ENCODE measurements around the gene HUWE1.

HUWE1 gene

DNA sequence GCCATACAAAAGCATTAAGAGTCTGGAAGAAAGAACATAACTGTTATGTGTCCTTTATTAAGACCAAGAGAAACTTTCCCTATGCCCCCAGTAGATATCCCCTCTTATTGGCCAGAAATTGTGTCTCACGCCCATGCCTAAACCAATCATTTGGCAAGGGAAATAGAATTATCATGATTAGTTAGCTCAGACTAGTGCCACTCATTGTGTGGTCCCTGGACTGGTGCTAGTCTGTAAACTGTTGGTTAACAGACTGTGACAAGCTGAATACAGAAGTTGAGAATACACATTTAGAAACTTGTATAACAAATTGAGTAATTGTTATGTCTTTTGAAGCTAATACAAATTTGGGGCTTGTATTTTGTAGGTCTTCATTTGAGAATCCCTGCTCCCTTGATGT lies 8.1 kb upstream of the HUWE1 start:
- no peak for DNase-seq
- in situ Hi-C loops (cut with HindIII; ENCODE audit: low pct_ligation_motif_present, low pct_unique_long_range_greater_than_20kb, low sequenced_read_pairs), result no loop called here

DNA sequence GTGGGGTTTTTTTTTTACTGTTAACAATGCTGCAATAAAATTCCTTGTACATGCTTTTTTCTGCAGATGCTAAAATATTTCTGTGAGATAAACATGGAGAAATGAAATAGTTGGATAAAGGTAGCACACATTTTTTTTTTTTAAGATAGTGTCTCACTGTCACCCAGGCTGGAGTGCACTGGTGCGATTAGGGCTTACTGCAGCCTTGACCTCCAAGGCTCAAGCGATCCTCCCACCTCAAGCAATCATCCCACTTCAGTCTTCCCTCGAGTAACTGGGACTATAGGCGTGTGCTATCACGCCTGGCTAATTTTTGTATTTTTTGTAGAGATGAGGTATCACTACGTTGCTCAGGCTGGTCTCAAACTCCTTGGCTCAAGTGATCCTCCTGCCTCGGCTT lies 1.8 kb upstream of the HUWE1 start:
- in situ Hi-C loops (cut with HindIII; ENCODE audit: low pct_ligation_motif_present, low pct_unique_long_range_greater_than_20kb, low sequenced_read_pairs), result no loop called here
- DNase-seq, result no peak

DNA sequence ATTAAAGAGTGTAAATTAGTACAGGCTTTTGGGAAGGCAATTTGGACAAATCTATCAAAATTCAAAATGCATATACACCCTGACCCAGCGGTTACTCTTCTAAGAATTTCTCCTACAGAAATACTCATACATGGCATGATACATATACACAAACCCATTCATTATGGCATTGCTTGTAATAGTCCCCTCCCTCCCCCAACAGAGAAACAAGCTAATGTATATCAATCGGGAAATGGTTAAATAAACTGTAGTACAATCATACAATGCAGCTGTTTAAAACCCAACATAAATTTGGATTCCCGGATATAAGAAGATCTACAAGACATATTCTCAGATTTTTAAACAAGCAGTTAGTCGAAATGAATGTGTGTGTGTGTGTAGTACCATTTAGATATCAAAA lies 808 bp downstream of the HUWE1 start:
- DNase-seq, result no peak
- in situ Hi-C loops (cut with HindIII; ENCODE audit: low pct_ligation_motif_present, low pct_unique_long_range_greater_than_20kb, low sequenced_read_pairs), result no loop called here

- in situ Hi-C loops (cut with HindIII; ENCODE audit: low pct_ligation_motif_present, low pct_unique_long_range_greater_than_20kb, low sequenced_read_pairs), result no loop called here
- DNase-seq, result peak; percentile 7
Observed at GRCh38 chrX:53684415-53685192, 1.9 kb downstream of the HUWE1 start.

DNA sequence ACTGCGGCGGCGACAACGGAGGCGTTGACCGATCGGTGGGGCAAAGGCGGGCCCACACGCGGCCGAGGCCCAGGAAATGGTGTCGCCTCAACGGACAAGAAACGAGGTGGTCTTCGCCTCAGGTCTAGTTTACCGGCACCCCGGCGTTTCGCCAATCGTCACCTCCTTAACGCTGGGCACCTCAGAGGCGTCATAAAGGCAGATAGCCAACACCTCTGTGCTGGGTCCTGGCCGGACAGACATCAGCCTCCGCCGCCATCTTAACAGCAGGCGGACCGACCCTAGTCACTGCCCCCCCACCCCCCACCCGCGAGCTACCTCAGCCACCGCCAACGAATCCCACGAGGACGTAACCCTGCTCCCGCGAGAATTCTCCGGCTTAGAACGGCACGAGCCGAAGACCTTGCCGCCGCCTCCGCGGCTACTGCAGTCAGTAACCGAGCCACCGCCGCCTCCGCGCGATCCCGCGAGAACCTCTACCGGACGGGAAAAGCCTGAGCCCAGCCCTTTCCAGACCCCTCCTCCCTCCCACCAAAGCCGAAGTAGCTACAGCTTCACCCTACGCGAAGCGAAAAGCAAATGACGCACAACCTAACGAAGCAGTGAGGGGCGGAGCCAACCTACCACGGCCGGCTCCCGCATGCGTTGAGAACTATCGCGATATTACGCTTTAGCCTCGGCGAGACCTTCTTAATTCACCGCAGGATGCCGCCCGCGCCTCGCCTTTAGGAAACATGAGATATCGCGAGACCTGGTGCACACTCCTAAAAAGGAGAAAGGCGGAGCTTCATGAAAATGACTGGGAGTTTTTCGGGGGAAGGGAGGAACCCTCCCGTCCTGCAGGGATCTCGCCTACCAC lies 2.7 kb downstream of the HUWE1 start:
- in situ Hi-C loops (cut with HindIII; ENCODE audit: low pct_ligation_motif_present, low pct_unique_long_range_greater_than_20kb, low sequenced_read_pairs), result no loop called here

GRCh38 chrX:53682885-53683555 lies 3.5 kb downstream of the HUWE1 start:
- in situ Hi-C loops (cut with HindIII; ENCODE audit: low pct_ligation_motif_present, low pct_unique_long_range_greater_than_20kb, low sequenced_read_pairs), result no loop called here
- peak; percentile 64 for DNase-seq

More for the DNA sequence above, 2.7 kb downstream of the HUWE1 start:
- peak; percentile 95 for DNase-seq

DNA sequence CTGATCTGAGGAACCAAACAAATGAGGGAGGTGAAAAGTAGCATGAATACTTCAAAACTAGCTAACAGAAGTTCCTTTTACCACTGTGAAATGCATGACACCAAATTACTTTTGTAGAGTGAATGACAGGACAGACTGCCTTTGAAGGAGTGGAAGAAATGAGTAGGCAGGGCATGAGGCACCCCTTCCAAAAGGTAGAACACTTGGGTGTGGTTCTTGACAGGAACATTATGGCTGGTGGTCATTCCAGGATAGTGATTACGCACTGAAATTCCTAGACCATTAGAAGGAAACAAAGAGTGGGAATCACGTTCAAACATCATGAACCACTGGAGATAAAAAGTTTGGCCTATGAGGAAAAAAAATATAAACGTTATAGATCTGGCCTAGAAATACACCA lies 4.9 kb downstream of the HUWE1 start:
- in situ Hi-C loops (cut with HindIII; ENCODE audit: low pct_ligation_motif_present, low pct_unique_long_range_greater_than_20kb, low sequenced_read_pairs), result no loop called here
- DNase-seq, result no peak

DNA sequence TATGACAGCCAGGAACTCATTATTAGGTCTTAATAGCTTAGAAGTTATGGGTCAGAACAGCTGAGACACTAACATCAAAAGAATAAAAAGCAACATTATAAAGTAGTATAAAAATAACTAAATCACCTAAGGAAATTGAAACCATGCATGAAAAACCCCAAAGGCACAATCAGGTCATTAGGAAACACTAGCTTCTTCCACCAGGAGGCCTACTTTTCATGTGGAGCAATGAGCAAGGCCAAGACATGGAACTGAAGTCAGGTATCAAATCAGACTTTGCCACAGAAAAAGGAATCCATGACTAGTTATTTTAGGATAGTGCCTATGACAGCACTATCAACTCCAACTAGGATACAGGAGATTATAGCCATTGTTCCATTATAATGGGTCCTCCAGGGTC lies 7.9 kb downstream of the HUWE1 start:
- in situ Hi-C loops (cut with HindIII; ENCODE audit: low pct_ligation_motif_present, low pct_unique_long_range_greater_than_20kb, low sequenced_read_pairs), result no loop called here

GRCh38 chrX:53677286-53677685 lies 9.2 kb downstream of the HUWE1 start:
- DNase-seq, result no peak
- in situ Hi-C loops (cut with HindIII; ENCODE audit: low pct_ligation_motif_present, low pct_unique_long_range_greater_than_20kb, low sequenced_read_pairs), result no loop called here

More for the DNA sequence above, 7.9 kb downstream of the HUWE1 start:
- peak; percentile 12 for DNase-seq

GRCh38 chrX:53674581-53674980 lies 11.9 kb downstream of the HUWE1 start:
- in situ Hi-C loops (cut with HindIII; ENCODE audit: low pct_ligation_motif_present, low pct_unique_long_range_greater_than_20kb, low sequenced_read_pairs), result no loop called here
- DNase-seq, result no peak

- in situ Hi-C loops (cut with HindIII; ENCODE audit: low pct_ligation_motif_present, low pct_unique_long_range_greater_than_20kb, low sequenced_read_pairs), result no loop called here
Observed at GRCh38 chrX:53669258-53669657, 17.3 kb downstream of the HUWE1 start.

DNA sequence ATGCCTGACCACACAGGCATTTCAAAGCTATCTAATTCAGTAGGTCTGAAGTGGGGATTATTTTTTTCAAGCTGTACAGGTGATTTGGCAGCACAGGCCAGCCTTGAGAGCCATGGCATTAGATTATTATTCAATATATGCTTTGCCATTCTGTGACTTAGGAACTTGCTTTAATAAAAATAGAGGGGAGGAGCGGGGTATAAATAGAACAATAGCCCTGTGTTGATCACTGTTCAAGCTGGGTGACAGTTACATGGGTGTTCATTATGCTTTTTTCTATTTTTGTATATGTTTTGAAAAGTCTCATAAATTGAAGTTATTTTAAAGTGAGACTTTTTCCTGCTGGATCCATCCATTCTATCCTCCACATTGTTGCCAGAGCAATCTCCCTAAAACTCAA lies 20.3 kb downstream of the HUWE1 start:
- DNase-seq, result no peak
- in situ Hi-C loops (cut with HindIII; ENCODE audit: low pct_ligation_motif_present, low pct_unique_long_range_greater_than_20kb, low sequenced_read_pairs), result no loop called here

More at GRCh38 chrX:53669258-53669657, 17.3 kb downstream of the HUWE1 start:
- no peak for DNase-seq

DNA sequence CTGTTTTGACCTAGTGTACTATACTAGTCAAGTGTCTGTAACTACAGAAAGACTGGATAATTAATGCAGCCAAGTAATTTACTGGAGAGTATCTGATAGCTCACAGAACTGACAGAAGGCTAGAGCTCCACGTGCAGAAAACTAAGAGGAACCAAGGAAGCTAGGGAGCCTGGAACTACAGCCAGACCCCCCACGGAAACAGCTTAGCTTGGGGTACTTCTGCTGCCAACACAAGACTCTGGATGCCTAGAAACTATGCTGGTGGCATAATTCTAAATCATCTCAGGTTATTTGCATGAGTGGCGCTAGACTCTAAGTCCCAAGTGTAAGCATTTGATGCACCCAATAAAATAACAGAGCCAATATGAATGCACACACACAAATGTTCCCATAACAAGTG lies 26.5 kb downstream of the HUWE1 start:
- DNase-seq, result no peak
- in situ Hi-C loops (cut with HindIII; ENCODE audit: low pct_ligation_motif_present, low pct_unique_long_range_greater_than_20kb, low sequenced_read_pairs), result no loop called here

DNA sequence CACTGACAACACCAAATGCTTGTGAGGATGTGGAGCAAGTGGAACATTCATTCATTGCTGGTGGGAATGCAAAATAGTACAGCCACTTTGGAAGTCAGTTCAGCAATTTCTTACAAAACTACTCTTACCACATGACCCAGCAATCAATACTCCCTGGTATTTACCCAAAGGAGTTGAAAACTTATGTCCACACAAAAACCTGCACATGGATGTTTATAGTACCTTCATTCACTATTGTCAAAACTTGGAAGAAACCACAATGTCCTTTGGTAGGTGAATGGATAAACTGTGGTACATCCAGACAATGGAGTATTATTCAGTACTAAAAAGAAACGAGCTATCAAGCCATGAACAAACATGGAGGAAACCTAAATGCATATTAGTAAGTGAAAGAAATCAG lies 27.5 kb downstream of the HUWE1 start:
- in situ Hi-C loops (cut with HindIII; ENCODE audit: low pct_ligation_motif_present, low pct_unique_long_range_greater_than_20kb, low sequenced_read_pairs), result no loop called here
- DNase-seq, result no peak

- in situ Hi-C loops (cut with HindIII; ENCODE audit: low pct_ligation_motif_present, low pct_unique_long_range_greater_than_20kb, low sequenced_read_pairs), result no loop called here
- no peak for DNase-seq
Observed at GRCh38 chrX:53656845-53657244, 29.7 kb downstream of the HUWE1 start.

DNA sequence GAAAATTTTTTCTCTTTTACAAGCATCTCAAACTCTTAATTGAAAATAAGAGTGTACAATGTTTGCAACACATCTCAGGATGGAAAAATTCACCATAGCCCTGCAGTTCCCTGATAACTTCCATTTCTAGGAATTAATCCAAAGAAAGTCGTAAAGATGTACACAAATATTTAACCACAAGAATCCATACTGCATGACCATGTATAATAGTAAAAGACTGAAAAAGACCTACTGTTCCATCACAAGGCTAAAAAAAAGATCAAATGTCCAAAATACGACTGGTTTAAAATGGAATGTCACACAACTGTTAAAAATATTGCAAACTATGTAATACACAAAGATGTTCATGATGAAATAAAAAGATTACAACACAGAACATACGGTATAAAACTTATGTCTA lies 32.1 kb downstream of the HUWE1 start:
- in situ Hi-C loops (cut with HindIII; ENCODE audit: low pct_ligation_motif_present, low pct_unique_long_range_greater_than_20kb, low sequenced_read_pairs), result no loop called here

GRCh38 chrX:53644751-53645150 lies 41.8 kb downstream of the HUWE1 start:
- no peak for DNase-seq
- in situ Hi-C loops (cut with HindIII; ENCODE audit: low pct_ligation_motif_present, low pct_unique_long_range_greater_than_20kb, low sequenced_read_pairs), result no loop called here

More for the DNA sequence above, 32.1 kb downstream of the HUWE1 start:
- DNase-seq, result no peak

DNA sequence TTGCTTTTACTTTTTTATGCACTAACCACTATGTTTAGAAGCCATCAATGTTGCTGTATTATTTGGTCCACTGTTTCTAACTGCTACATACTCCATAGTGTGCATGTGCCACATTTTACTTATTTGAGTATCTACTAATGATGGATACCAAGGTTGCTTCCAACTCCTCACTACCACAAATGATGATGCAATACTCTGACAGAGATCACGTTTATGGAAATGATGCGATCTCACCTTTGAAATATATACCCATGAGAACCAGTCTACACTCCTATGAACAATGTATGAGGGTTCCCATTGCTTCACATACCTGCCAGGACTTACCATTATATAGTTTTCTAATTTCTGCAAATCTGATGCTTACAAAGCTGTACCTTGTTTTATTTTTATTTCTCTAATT lies 44.2 kb downstream of the HUWE1 start:
- in situ Hi-C loops (cut with HindIII; ENCODE audit: low pct_ligation_motif_present, low pct_unique_long_range_greater_than_20kb, low sequenced_read_pairs), result no loop called here
- no peak for DNase-seq

GRCh38 chrX:53639257-53639656 lies 47.3 kb downstream of the HUWE1 start:
- DNase-seq, result no peak
- in situ Hi-C loops (cut with HindIII; ENCODE audit: low pct_ligation_motif_present, low pct_unique_long_range_greater_than_20kb, low sequenced_read_pairs), result no loop called here

Measured in ACHN (cell line).